Vagina (tissue), 2 donors: ENCODE data around the gene RFX5.

Experiments used
- POLR2A ChIP-seq, 2 donors: fragments of 450-650 bp; IDR thresholded peaks; one replicate each; pipeline ENCODE4 v1.6.1; 2017; ENCODE audit warnings: antibody characterized with exemption in 2 of 2, mild to moderate bottlenecking in 2 of 2, moderate library complexity in 2 of 2
- TF ChIP-seq, protein P1 (sequence below), 3 experiments: fragments of 450-650 bp in 2 of 3; fragments of 200-600 bp in 1 of 3; sonication (generic) in 1 of 3; IDR thresholded peaks; one replicate each; pipeline ENCODE4 v1.5.1; 2017 to 2019; ENCODE audit warnings: antibody characterized with exemption in 3 of 3, mild to moderate bottlenecking in 2 of 3, moderate library complexity in 2 of 3

DNA sequence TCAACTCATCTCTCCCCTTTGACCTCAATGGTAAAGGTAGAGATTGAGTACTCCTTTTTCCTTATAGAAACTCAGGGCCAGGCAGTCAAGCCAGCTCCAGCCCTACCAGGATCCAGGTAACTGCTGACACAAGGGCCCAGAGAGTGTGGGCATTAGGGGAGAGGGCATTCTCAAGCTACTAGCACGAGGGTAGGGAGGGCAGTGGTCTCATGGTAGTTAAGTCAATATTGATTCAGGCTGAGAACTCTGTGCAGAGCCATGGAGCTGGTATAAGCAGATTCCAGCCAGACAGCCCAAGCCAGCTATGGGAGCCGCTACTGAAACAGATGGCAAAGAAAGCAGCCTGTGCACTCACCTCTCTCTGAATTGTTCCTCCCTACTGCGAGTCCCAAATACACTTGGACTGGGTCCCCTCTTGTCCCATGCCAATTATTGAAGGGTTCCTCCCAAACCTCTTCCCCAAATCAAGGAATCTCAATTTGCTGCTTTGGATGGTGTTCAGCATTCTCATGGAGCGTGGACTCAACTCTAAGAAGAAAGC, 22.6 kb downstream of the RFX5 start:
- TF ChIP-seq, protein P1, sequence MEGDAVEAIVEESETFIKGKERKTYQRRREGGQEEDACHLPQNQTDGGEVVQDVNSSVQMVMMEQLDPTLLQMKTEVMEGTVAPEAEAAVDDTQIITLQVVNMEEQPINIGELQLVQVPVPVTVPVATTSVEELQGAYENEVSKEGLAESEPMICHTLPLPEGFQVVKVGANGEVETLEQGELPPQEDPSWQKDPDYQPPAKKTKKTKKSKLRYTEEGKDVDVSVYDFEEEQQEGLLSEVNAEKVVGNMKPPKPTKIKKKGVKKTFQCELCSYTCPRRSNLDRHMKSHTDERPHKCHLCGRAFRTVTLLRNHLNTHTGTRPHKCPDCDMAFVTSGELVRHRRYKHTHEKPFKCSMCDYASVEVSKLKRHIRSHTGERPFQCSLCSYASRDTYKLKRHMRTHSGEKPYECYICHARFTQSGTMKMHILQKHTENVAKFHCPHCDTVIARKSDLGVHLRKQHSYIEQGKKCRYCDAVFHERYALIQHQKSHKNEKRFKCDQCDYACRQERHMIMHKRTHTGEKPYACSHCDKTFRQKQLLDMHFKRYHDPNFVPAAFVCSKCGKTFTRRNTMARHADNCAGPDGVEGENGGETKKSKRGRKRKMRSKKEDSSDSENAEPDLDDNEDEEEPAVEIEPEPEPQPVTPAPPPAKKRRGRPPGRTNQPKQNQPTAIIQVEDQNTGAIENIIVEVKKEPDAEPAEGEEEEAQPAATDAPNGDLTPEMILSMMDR (IDR thresholded peaks at IDR 0.05), result no peak
- TF ChIP-seq POLR2A (IDR thresholded peaks at IDR 0.05), result no peak
